NCI-H2196 treated with DMSO at 0.1 percent for 48 hours (cell line): ENCODE measurements around the gene TXNL4B.
A peak's percentile ranks its signal among the peaks of the same experiment; 100 is the strongest.

Experiments
- DNase-seq: peaks from one replicate; lab custom pipeline; 2025; ENCODE audit not compliant: unreplicated experiment; lab: John Stamatoyannopoulos, UW

The TXNL4B gene

DNA sequence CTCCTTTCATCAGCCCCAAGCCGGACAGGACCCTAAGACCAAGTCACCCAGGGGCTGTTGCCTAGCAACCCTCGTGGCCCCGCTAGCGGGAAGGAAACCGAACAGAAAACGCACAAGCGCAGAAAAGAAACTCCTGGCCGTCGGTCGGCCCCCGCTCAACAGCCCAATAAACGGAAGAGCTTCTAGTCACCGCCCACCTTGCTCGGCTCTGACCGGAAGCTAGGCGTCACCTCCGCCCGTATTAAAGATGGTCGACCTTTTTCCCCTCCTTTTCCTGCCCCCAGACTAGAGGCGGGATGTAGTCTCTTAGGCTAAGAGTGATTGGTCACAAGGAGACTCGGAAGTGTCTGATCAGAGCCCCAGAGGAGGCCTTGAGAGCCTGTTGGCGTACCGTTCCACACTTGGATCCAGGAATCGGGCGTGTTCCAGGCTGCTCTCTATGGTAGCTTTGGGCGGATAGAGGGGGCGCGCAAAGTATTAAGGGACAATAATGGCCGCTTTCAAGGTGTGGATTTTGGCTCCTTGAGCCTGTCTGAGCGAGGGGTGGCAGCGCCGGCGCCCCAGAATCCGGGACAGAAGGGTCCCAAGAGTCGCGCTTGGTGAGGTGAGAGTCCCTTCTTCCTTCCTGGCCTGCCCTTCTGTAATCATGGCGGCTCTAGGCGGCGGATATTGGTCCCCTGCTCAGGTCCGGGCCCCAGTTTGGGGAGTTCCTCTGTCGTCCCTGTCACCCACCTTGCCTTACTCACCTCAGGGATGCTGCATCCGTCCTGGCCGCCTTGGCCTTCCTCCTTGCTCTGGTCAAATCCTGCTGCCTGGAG is at the start of gene TXNL4B, which contains the start of gene DHX38:
Gene TXNL4B, minus strand, starts transcription at position 173 of the 818 bp plus-strand sequence. CDS start 2,871 bp downstream, outside the sequence.
Gene DHX38, plus strand, starts transcription at position 400 of the 818 bp plus-strand sequence. CDS start 2,311 bp downstream, outside the sequence.
- DNase-seq, result peak; percentile 88

DNA sequence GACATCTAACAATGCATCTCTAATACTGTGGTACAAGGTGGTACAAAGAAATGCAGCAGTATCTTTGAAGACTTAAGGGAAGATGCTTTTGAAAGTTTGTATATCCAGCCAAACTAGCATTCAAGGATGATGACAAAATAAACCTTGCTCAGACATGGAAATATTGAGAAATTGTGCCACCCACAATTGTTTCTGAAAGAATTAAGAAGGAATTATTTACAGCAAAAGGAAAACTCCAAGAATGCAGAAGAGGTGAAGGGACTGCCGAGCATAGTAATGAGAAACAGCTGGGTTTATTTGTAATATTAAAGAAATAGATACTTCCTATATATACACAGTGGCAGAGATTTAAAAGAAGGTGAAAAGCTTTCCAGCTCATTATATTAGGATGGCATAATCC is 49.1 kb upstream of the TXNL4B start:
- no peak for DNase-seq

DNA sequence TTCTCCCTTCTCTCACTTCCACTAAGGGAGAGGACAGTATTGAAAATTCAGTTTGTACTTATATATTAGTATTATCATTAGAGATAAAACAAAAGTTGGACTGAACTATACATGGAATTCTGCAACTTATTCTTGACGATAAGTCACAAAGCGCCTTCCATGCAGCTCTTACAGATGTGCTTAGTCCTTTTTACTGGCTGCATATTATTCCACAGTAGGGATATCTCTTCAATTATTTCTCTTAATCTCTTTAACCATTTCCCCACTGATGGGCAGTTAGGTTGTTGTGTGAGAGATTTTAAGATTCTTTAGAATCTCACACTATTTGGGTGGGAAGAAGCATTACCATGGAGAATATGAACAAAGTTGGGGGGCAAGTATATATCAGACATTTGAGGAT is 46.5 kb upstream of the TXNL4B start:
- no peak for DNase-seq

DNA sequence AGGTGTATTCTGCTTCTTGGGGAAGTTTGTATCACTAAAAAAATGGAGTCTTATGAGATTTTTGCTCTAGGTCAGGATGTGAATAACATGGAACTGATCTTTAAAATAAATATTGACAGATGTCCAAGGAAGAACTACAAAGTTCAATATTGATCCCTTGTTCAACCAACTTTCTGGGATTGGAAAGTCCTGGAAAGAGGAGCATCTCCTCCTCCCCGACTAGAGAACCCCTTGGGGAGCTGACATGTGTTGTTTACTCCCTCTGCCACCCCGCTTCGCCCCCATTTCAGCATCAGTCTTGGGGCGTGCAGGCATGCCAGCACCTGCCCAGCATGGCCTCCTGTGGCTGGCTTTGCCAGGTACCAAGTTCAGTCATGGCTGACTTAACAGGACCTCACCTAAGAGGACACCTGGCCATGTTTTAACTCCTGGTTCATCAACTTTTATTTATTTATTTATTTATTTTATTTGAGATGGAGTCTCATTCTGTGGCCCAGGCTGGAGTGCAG is 44.7 kb upstream of the TXNL4B start:
- DNase-seq, result no peak

DNA sequence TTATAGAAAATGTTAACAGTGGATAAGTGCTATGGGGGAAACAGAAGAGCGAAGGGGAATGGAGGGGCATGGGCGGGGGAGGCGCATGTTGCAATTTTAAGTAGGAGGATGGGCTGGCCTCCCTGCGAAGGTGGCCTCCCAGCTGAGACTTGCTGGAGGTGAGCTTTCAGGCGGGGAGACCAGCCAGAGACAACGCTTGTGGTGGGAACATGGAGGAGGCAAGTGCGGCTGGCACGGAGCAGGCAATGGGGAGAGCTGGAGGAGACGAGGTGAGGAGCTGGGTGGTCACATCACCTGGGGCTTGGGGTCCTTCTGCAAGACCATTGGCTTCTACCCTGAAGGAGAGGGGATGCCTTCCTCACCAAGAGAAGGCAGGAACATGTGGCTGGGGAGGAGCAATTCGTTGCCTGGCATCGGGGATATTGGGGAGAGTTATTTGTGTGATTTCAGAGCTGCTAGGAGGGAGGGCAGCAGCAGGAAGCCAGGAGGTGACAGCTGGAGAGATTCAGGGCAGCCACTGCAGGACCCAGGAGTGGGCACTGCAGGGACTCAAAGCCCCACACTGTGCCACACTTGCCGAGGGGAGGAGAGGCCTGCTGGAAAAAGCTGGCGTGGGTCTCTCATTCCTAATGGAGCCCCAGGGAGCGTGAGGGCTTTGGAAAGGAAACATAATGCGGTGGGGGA is 44.1 kb upstream of the TXNL4B start:
- DNase-seq, result no peak

DNA sequence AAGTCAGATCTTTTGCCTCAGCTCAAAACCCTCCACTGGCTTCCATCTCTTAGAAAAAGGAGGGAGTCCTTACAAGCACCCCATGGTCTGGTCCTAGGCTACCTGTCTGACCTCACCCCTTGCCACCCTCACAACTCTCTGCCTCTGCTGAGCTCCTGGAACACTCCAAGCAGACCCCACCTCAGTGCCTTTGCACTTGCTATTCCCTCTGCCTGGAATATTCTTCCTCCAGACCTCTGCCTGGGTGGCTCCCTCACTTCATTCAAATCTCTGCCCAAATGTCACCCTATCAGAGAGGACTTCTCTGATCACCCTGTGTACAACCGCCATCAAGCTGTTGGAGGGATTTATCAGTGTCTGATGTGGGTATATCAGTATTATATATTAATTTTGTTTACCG is 41.1 kb upstream of the TXNL4B start:
- DNase-seq, result no peak

DNA sequence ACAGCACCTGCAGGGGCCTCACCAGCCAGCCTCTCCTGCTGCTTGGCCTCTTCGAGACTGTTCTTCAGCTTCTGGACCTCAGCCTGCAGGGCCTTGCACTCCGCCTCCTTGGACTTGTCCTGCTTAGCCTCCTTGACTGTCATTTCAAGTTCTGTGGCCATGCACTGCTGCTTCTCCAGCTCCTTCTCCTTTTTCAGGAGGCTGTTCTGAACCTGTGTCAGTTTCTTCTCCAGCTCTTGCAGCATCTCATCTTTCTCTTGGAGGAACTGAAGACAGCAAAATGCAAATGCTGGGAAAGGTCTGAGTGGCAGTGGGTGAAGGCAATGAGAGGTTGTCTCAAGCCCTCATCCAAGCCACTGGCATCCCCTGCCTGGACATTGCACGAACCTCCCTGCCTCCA is 39.3 kb upstream of the TXNL4B start:
- no peak for DNase-seq

DNA sequence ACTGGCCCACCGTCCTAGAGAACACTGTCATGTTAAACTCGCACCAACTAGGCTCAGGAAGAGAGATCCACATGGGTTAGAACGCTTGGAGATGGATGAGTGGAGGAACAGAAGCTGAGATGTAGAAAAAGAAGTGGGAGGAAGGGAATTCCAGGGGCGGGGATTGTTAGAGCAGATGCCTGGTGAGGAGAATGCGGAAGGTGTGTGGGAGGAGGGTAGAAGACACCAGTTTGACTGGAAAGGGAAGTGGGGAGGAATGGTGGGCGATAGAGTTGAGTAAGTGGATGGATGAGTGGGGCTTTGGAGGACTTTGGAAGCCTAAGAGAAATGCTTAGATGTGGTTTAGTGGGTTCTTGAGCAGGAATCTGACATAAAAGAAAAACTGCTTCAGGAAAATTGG is 37.6 kb upstream of the TXNL4B start:
- no peak for DNase-seq

DNA sequence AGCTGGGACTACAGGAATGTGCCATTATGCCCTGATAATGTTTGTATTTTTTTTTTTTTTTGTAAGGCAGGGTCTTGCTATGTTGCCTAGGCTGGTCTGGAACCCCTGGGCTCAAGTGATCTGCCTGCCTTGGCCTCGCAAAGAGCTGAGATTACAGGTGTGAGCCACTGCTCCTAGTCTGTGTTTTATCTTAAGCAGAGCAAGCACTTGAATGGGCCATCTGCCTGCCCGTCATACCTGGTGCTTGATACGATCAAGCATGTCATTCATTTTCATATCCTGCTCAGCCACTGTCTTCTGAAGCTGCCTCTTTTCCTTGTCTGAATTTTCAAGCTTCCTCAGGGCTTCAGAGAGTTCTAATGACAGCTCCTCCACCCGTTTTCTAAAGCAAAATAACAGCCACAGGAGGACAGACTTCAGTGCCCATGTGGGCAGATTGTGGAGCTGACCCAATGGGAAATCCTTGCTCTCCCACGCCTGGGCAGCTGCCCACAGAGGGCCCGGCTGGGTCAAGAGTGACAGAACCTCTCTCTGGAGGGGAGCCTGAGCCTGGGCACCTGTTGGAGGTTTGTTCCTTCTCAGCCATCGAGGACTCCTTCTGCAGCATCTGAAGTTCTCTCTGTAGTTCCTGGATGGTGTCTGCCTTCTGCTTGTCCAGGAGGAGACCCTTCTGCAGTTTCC is 36.7 kb upstream of the TXNL4B start:
- DNase-seq, result no peak

DNA sequence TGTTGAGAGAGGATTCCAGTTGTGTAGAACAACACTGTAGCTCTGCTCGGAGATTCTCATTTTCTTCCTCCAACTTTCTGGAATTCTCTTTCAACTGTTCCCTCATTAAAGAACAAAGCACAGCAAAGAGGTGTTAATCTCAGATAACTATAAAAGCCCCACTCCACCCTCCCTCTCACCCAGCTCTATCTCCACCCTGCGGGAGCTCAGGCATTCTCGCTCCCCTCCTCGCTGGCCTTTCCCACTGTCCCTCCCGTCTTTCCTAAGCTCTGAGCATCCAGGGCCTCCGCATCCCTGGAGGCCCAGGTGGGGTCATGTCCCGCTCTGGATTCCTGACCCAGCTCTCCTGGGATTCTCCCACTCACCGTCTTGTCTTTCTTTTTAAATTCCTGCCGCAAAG is 35.3 kb upstream of the TXNL4B start:
- no peak for DNase-seq

DNA sequence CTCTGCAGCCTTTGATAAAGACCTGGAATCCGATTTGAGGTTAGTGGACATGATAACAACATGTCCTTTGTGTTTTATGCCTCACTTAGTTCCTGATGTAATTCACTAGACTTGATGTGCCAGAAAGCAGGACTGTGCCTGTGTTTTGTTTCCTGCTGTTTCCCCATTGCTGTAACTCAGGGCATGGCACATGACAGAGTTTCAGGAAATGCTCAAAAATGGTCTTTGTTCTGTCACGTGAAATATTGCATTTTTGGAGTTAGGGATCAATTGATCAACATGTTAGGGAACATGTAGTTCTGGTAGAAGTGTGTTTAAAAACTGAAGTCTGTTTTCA is 33.0 kb upstream of the TXNL4B start:
- DNase-seq, result no peak

DNA sequence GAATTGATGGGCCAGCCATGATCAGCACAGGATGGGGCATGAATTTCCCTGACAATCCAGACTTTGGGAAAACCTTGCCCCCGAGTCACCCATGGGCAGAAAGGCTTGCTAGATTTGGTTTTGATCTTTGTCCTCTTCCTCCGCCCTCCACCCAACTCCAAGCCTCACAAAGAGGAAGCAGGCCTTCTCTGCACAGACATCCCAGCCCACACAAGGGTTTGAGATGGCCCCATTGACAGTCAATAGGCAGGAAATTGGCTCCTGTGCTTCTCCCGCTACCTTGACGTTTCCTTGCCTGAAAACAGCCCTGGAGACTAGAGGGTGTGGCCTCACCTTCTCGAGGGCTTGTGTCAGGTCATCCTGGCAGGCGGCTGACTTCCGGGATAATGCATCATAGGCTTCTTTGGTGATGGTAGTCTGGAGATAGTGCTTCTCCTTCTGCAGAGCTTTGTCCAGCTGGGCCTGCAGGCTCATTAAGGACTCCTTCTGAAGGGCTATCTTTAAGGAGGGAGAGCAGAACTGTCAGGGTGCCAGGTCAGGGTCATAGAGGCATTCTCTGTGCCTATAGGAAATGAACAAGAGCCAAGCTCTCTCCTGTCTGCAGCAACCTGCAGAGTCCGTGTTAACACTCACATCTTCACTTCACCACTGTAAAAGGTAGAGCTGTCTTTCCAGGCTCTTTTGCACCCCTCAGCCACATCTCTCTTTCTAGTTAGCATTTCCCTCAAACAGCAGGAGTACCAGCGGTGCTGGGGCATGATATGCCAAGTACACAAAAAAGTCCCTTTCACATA is 32.4 kb upstream of the TXNL4B start:
- no peak for DNase-seq

DNA sequence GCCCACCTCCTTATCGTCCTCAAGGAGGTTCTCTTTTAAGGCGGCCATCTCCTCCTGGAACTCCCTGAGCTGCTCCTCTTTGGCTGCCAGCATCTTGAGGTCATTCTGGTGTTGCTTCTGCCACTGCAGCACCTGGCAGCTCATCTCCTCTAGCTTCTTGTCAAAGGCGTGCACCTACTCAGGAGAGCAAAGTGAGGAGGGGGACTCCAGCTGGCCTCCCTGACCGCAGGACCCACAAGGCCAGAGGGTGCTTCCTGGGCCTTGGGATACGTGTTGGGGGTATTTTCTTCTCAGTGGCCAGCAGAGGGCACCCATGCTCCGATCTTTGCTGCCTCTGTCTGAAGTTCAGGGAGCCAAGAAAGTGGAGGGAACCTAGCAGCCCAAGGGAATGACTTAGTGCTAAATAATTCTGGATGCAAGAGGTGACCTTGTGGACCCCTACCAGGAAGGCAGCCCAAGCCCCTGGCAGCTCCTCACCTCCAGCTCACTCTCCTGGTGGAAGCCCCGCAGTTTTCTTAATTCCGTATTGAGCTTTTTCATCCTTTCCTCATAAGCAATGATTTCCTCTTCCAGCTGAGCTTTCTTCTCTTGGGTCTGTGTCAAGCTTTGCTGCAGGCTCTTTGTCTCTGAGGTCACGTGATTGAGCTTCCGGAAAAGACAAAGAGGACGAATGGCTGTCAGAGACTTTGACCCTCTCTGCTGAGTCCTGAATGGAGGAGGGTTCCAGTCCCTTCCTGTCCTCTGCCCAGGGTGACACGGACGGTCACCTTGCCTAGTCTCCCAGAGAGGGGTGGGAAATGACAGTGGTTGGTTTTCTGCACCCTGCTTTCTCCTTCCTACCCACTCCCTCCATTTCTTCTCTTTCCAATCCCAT is 31.6 kb upstream of the TXNL4B start:
- DNase-seq, result peak; percentile 17

DNA sequence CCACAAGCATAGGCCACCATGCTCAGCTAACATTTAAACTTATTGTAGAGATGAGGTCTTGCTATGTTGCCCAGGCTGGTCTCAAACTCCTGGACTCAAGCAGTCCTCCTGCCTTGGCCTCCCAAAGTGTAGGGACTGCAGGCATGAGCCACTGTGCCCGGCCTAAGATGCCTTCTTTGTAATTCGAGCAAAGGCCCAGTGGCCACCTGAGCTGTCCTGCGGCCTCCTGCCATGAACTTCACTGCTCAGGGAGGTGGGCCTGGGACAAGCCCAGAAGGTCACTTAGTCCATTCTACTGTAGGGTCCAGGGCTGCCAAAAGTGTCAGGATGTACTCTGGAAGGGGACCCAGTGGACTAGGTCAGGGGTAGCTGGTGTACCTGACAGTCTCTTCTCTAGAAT is 30.7 kb upstream of the TXNL4B start:
- no peak for DNase-seq

DNA sequence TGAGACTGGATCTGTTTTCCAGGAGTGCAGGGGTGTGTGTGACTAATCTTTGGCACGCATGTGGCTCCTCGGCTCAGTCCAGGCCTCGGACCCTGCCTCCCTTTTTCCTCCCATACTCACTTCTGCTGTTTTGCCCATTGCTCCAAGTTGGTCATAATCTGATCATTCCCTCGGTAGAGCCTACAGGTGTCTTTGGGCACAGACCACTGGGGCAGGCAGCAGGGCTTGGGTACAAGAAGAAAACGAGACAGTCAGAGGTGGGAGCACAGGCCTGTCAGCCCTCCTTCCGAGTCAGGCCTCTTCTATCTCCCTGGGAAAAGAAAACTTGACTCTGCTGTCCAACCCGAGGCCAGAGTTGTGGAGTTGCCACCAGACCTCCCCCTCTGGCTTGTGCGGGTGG is 30.0 kb upstream of the TXNL4B start:
- no peak for DNase-seq

DNA sequence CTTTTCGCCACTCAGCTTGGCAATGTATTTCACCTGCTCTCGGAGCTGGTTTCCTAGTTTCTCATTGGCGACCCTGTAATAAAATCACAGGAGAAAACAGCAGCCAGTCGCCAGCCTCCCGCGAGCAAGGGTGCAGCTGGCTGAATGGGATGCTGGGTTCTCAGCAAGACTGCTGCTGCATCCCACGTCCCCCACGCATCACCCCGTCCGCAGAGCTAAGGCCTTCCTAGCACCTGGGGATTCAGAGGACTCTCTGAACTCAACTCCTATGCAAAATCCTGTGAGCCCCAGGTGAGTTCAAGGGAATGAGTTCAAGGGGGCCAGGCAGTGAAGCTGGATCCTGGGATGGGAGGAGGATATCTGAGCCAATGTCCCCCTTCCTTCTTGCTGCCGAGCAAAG is 29.5 kb upstream of the TXNL4B start:
- no peak for DNase-seq

DNA sequence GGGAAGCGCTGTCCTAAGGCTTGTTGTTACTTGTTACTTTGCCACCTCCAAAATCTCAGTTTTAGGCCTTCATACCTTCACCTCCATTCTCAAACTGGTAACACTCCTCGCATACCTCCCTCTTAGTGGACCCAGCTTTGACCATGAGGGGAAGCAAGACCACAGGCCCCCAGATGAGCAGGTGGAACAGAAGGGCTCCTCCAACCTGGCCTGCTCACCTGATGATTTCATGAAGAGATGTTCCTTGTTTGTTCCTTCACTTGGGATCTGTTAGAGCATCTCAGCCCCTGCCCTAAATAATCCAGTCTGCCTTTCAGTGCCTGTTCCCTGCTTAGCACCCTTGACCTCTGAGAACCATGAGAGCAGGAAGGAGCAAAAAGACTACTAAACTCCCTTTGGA is 28.9 kb upstream of the TXNL4B start:
- no peak for DNase-seq

DNA sequence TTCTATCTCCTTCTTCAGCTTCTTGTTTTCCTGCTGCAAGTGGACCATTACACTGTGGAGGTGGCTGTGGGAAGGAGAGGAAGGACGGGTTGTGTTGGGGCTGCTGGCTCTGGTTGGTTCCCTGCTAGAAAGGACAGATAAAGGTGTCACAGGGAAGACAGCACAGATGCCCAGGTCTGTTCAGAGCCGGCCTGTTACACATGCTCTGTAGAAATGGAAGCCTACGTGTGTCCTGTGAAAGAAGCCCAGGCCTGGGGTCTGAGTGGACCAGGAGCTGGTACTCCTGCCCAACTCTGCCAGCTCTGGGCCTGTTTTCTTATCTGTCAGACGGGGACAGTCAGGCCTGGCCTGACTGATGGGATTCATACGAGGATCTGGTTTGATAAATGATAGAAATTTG is 26.6 kb upstream of the TXNL4B start:
- no peak for DNase-seq

DNA sequence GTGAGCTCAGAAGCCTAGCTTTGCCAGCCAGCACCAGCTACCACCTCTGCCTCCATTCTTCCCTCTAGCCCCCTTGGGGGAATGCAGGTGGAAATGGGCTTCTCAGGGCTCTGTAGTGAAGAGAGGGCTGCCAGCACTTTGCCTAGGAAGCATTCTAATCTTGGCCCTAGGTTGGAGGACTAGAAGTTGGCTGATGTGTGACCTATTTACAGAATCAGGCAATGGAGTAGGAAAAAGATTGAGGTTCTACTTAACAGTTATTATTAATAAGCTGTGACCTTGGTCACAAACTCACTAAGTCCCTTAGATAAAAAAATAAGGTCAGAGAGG is 20.2 kb upstream of the TXNL4B start:
- DNase-seq, result no peak

DNA sequence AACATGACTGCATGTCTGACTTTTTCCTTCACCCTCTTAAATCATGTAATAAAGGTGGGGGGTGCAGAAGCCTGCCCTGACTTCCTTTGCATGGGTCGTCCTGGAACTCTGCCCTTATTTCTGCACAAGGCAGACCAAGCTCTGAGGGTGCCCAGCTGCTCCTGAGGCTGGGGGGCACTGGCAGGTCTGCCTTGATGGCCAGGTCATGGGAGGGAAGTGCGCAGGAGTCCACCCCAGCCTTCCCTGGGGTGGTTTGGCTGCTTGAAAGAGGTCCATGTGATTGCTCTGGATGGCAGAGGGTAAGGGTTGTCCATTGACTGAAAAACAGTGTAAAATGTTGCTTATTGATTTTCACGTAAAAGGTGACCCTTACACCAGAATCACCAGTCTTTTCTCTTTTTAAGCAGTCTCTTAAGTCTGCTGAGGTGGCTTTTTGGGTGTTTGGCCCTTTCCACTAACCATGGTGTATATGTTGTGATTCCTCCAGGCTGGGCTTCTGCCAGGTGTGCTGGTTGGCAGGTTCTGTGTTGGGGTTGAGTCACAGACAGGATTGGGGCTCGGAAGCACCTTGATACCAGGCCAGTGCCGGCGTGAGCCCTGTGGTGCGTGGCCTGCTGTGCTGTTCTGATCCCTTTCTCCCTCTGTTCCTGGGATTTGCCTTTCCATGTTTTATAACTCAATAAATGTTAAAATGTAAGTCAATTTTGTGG is 19.6 kb upstream of the TXNL4B start:
- DNase-seq, result no peak
